Keratinocyte (primary cell): Measurements from ENCODE around the gene RNF6. TPM values are rescaled to one million over a fixed set of nuclear protein-coding genes. Genes with fewer than 3 reads are reported as not detected.

ENCODE experiments used
- DNase-seq: peaks from one replicate; pipeline ENCODE4 v3.0.0-alpha.2; 2011; ENCODE audit warnings: low read depth, missing footprints, low spot score
- FAIRE-seq: peaks from 2 replicates; lab custom pipeline; 2011; peaks lifted over from hg19 to GRCh38; lab: Jason Lieb, UNC
- H2AFZ ChIP-seq: 2 replicates; pipeline ENCODE4 v1.6.0; 2012; ENCODE audit warnings: low read length, control low read depth, inconsistent platforms; ENCODE audit not compliant: control insufficient read depth
- H3K27ac ChIP-seq: 2 replicates; pipeline ENCODE4 v1.5.1; 2011; ENCODE audit warnings: low read length; ENCODE audit not compliant: control insufficient read depth, insufficient read depth
- H3K27me3 ChIP-seq: 3 replicates; pipeline ENCODE4 v1.6.0; 2011; ENCODE audit warnings: low read length; ENCODE audit not compliant: control insufficient read depth, insufficient read depth; ENCODE audit errors: extremely low read depth
- H3K36me3 ChIP-seq, 2 experiments: 2 replicates in 1 of 2; 3 replicates in 1 of 2; pipeline ENCODE4 v1.5.1; 2011; ENCODE audit warnings: low read length in 2 of 2, mild to moderate bottlenecking in 1 of 2; ENCODE audit not compliant: control insufficient read depth in 2 of 2, insufficient read depth in 2 of 2; ENCODE audit errors: extremely low read depth in 1 of 2
- H3K4me1 ChIP-seq: 3 replicates; pipeline ENCODE4 v1.5.1; 2011; ENCODE audit warnings: low read length; ENCODE audit not compliant: control insufficient read depth, insufficient read depth; ENCODE audit errors: extremely low read depth
- H3K4me2 ChIP-seq: 3 replicates; pipeline ENCODE4 v1.6.0; 2011; ENCODE audit warnings: low read depth, low read length; ENCODE audit not compliant: control insufficient read depth, insufficient read depth; ENCODE audit errors: extremely low read depth
- H3K4me3 ChIP-seq, 3 experiments: fragments of 200-600 bp in 1 of 3; sonication (generic) in 1 of 3; 2 replicates in 2 of 3; 3 replicates in 1 of 3; pipeline ENCODE4 v1.5.1; 2011 to 2016; ENCODE audit warnings: low read length in 3 of 3, mild to moderate bottlenecking in 3 of 3, control low read depth in 2 of 3, inconsistent platforms in 1 of 3, low read depth in 1 of 3, mixed read lengths in 1 of 3, mixed run types in 1 of 3, moderate library complexity in 1 of 3; ENCODE audit not compliant: control insufficient read depth in 2 of 3, insufficient read depth in 2 of 3; ENCODE audit errors: extremely low read depth in 1 of 3
- H3K79me2 ChIP-seq: 2 replicates; pipeline ENCODE4 v1.6.0; 2012; ENCODE audit warnings: low read length; ENCODE audit not compliant: control insufficient read depth, insufficient read depth
- H3K9ac ChIP-seq: 3 replicates; pipeline ENCODE4 v1.6.0; 2011; ENCODE audit warnings: low read length; ENCODE audit not compliant: control insufficient read depth, insufficient read depth; ENCODE audit errors: extremely low read depth
- H3K9me1 ChIP-seq: 3 replicates; pipeline ENCODE4 v1.6.0; 2011; ENCODE audit warnings: low read length; ENCODE audit not compliant: control insufficient read depth, insufficient read depth; ENCODE audit errors: extremely low read depth
- H3K9me3 ChIP-seq: 2 replicates; pipeline ENCODE4 v1.5.1; 2012; ENCODE audit warnings: low read depth, low read length; ENCODE audit not compliant: control insufficient read depth
- H4K20me1 ChIP-seq: 3 replicates; pipeline ENCODE4 v1.6.0; 2011; ENCODE audit warnings: low read length; ENCODE audit not compliant: control insufficient read depth, insufficient read depth; ENCODE audit errors: extremely low read depth
- EZH2 ChIP-seq: IDR thresholded peaks from one replicate; pipeline ENCODE4 v1.6.1; 2012; ENCODE audit warnings: inconsistent platforms, mild to moderate bottlenecking, low read length, moderate library complexity
- dilution Hi-C: fragments of 300-500 bp; cut with MboI; formaldehyde crosslinking; loops from one replicate; pipeline ENCODE4 v1.7.0; 2020; ENCODE audit warnings: low sequenced_read_pairs; ENCODE audit not compliant: extremely low pct_ligation_motif_present
- polyA plus RNA-seq, 5 experiments: library from polyadenylated mRNA; depleted of rRNA in 3 of 5; stranded (reverse) in 3 of 5; stranded (forward) in 1 of 5; unstranded in 1 of 5; fragments of >200 nt; gene quantifications; 1 replicate in 1 of 5; 2 replicates in 3 of 5; 3 replicates in 1 of 5; pipeline versions ENCODE4 v1.2.1 to v1.2.3, GENCODE V29; 2011 to 2012; ENCODE audit warnings: missing spikeins in 2 of 5, low read depth in 1 of 5, low replicate concordance in 1 of 5
- TF ChIP-seq, protein P1 (sequence below), 3 experiments: IDR thresholded peaks in 1 of 3; conservative IDR thresholded peaks in 1 of 3; optimal IDR thresholded peaks in 1 of 3; 2 replicates in 2 of 3; 3 replicates in 1 of 3; pipeline versions ENCODE3 to v1.5.1; 2011; ENCODE audit warnings: low read length in 3 of 3, mild to moderate bottlenecking in 3 of 3, moderate library complexity in 2 of 3, control low read depth in 1 of 3, inconsistent platforms in 1 of 3; ENCODE audit not compliant: insufficient read depth in 2 of 3; ENCODE audit errors: extremely low read depth in 1 of 3

Gene RNF6
- polyA plus RNA-seq, 1 donor (not counting 4 experiments of a cell fraction or from before 2014, with no cell fraction given): 48.7 TPM

GRCh38 chr13:26186995-26187394 lies 35.1 kb downstream of the RNF6 start:
- no peaks in the 10 kb centered on the region for H4K20me1 ChIP-seq
- H2AFZ ChIP-seq: peak overlapping the region; percentile 8
- no peak for TF ChIP-seq EZH2
- TF ChIP-seq, protein P1, sequence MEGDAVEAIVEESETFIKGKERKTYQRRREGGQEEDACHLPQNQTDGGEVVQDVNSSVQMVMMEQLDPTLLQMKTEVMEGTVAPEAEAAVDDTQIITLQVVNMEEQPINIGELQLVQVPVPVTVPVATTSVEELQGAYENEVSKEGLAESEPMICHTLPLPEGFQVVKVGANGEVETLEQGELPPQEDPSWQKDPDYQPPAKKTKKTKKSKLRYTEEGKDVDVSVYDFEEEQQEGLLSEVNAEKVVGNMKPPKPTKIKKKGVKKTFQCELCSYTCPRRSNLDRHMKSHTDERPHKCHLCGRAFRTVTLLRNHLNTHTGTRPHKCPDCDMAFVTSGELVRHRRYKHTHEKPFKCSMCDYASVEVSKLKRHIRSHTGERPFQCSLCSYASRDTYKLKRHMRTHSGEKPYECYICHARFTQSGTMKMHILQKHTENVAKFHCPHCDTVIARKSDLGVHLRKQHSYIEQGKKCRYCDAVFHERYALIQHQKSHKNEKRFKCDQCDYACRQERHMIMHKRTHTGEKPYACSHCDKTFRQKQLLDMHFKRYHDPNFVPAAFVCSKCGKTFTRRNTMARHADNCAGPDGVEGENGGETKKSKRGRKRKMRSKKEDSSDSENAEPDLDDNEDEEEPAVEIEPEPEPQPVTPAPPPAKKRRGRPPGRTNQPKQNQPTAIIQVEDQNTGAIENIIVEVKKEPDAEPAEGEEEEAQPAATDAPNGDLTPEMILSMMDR (optimal IDR thresholded peaks at IDR 0.05 in 1 of 3, IDR thresholded peaks at IDR 0.05 in 1 of 3, conservative IDR thresholded peaks at IDR 0.05 in 1 of 3; ENCODE audit: extremely low read depth in 1 of 3, insufficient read depth in 2 of 3, low read length in 3 of 3): no peak
- FAIRE-seq: no peak
- H3K79me2 ChIP-seq: no peaks in the 10 kb centered on the region
- no peaks in the 10 kb centered on the region for H3K9me1 ChIP-seq
- H3K9me3 ChIP-seq: no peaks in the 10 kb centered on the region
- H3K36me3 ChIP-seq: no peaks in the 10 kb centered on the region
- no peaks in the 10 kb centered on the region for H3K27me3 ChIP-seq
- peaks cover 9% of the 10 kb centered on the region for H3K4me1 ChIP-seq
- no peak overlapping the region for H3K27ac ChIP-seq
- no peak for DNase-seq
- dilution Hi-C loops: no loop called here
- peak overlapping the region; percentile 32 to 59 (median 40) for H3K4me3 ChIP-seq
- peak overlapping the region; percentile 51 for H3K4me2 ChIP-seq
- H3K9ac ChIP-seq: peak overlapping the region; percentile 22

DNA sequence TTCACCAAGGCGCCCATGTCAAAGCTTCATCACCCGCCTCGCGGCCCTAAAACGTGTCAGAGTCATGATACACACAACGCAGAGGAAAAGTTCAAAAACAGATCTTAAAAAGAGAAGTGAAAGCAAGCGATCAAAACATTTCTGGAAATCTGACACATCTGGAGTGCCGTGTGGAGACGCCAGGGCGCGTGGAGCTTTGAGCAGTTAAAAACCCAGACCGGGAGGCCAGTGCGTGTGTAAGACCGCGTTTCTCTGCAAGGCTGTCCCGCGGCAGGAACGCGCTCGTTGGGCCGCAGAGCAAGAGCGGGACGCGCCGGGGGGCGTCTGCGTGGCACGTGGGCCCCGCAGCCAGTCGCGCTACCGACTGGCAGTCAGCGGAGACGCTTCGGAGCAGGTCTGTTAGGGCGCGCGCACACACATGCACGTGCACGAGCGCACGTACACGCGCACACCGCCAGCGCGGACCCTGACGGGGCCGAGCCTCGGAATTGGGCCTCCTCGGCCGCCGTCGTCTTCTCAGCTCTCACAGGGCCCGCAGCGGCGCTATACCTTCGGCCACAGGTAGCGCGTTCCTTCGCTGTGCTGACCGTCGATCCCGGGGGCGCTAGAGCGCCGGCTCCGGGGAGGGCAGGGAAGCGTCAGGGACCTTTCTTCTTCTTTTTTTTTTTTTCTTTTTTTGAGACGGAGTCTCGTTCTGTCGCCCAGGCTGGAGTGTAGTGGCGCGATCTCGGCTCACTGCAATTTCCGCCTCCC lies 35.8 kb downstream of the RNF6 start:
- Histone ChIP-seq H3K4me2 (peak overlapping the region; percentile 97), H3K9me1 (no peaks in the 10 kb centered on the region), H3K79me2 (no peaks in the 10 kb centered on the region), H3K27me3 (no peaks in the 10 kb centered on the region), H3K9me3 (no peaks in the 10 kb centered on the region), H3K4me1 (peaks cover 9% of the 10 kb centered on the region), H2AFZ (peak overlapping the region; percentile 95), H4K20me1 (no peaks in the 10 kb centered on the region), H3K9ac (peak overlapping the region; percentile 69), H3K4me3 (peak overlapping the region; percentile 59 to 88 (median 74)), H3K27ac (peak overlapping the region; percentile 56), H3K36me3 (no peaks in the 10 kb centered on the region)
- DNase-seq (peak; percentile 38), FAIRE-seq (peak; percentile 67)
- dilution Hi-C loops: no loop called here
- no peak for TF ChIP-seq EZH2
- TF ChIP-seq, protein P1 (optimal IDR thresholded peaks at IDR 0.05 in 1 of 3, IDR thresholded peaks at IDR 0.05 in 1 of 3, conservative IDR thresholded peaks at IDR 0.05 in 1 of 3; ENCODE audit: extremely low read depth in 1 of 3, insufficient read depth in 2 of 3, low read length in 3 of 3): peak; percentile 34 to 70 (median 59)
